NCI-H2171 (cell line): Measurements from ENCODE around the gene CDH23.

Experiments
- DNase-seq: peaks from one replicate; lab custom pipeline; 2025; lab: John Stamatoyannopoulos, UW

The CDH23 gene

DNA sequence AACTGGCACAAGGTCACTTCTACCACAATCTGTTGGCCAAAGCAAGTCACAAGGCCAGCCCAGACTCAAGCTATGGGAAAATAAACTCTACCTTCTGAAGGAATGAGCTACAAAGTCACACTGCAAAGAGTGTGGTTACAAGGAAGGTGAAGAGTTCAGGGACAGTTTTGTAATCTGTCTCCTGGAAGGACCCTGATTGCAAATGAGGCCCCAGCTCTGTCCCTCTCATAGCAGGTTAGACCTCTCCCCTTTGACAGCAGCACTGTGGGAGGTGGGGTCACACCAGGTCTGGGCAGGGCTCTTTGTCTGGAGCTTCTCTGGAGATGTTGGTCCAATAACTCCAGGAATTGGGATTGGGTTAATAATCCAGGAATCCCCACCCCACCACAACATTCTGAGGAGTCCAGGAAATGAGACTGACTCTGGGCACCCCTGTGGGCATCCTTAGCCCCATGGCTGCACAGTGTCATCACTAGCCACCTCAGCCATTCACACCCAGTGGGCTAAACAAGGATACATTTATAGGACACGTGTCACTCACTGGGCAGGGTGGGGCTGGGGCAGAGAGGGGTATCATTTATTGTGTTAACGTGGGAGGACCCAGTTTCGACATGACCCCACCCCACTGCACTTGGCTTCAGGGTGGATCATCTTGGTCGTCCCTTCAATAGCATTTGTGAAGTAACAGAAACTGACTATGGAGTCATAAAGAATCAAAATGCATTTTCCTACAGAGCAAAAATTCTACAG, 346.5 kb downstream of the CDH23 start:
- DNase-seq: no peak

DNA sequence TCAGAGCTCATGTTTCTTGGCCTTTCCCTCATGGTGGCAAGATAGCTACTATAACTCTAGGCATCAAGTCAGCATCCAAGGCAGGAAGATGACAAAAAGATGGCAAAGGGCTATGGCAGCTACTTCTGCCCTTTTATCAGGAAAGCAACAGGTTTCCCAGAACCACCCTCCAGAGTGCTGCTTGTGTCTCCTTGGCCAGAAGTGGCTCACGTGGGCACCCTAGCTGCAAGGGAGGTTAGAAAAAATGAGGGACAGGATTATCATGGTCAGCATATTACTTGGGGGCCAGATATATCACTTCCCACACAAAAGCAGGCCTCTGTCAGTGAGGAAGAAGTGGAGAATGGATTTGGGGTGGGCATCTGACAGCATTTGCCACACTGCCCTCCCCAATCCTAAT, 347.1 kb downstream of the CDH23 start:
- DNase-seq: no peak

DNA sequence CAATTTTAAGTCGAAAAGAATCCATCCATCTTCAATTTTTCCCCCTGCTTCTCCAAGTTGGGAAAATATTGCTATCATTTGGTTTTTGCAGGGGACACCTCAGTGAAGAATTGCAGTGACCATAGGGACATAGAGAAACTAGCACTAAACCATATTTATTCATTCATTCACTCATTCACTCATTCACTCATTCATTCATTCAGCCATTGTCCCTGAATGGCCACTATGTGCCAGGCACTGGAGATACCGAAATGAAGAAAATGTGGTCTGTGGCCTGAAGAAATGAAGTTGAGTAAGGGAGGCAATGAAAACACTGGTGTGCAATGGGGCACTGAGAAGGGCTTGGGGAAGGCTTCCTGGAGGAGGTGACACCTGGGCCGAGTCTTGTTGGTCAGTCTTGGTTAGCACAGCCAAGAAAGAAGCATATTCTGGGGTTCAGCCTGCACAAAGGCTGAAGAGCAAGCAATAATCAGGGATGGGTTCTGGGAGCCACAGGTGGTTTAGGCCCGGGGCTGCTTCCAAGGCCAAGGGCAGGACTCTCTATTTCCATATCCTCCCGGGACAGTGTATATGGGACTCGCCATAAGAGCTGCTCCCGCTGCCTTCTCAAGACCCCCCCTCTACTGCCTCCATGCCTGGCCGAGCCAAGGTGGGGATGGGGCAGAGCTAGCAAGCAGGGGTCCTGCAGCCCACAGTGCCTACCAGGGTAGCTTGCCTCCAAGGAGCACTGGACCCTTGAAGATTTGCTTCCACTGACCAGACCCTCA, 348.4 kb downstream of the CDH23 start:
- no peak for DNase-seq

DNA sequence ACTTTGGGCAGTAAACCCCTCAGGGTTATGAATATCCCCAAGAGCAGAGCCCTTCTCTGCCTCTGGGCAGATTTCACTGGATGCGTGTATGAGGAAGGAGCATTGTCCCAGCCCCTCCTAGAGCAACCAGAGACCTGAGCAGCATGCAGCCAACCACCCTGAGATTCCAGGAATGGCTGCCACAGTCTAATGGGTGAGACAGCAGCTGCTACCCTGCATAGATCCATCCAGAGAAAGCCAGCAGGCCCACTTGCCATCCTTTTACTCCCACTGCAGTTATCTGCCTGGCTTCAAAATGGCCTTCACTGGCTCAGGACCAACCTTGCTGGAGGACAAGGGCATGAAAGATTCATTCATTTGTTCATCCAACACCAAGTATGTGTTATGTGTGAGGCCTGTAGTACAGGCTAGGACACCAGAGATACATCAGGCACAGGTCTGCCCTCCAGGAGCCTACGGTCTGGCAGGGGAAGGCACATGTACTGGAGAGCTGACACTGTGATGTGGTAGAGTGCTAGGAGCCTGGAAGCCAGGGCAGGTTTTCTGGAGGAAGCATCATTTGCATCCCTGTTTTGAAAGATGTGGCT, 349.0 kb downstream of the CDH23 start:
- no peak for DNase-seq

DNA sequence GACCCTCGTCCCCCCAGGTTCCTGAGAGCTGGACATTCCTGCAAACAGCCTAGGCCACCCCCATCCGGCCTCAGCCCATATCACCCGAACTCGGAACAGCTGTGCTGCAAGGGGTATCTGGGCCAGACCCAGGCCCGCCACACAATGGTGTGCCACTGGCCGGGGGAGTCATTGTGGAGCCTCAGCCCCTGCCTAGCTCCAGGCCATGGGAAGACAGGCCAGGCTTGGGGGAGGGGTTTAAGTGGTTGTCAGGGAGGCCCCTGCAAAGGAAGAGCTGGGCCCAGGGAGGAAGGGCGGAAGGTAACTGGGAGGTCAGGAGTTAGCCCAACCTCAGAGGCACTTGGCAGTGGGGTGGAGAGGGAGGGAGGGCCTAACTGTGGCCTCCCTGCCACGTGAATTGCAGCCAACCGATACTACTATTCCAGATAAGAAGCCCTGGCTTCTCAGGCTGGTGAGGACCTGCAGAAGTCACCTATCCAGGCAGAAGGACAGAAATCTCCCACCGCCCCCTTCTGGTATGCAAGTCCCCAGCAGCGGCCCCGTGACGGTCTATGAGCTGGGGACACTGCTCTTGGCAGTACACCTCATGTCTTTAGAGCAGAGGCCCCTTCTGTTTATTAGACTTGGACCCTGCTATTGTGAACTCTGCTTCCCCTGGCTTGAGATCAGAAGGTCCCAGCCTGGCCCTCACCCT, 349.8 kb downstream of the CDH23 start:
- DNase-seq: no peak

DNA sequence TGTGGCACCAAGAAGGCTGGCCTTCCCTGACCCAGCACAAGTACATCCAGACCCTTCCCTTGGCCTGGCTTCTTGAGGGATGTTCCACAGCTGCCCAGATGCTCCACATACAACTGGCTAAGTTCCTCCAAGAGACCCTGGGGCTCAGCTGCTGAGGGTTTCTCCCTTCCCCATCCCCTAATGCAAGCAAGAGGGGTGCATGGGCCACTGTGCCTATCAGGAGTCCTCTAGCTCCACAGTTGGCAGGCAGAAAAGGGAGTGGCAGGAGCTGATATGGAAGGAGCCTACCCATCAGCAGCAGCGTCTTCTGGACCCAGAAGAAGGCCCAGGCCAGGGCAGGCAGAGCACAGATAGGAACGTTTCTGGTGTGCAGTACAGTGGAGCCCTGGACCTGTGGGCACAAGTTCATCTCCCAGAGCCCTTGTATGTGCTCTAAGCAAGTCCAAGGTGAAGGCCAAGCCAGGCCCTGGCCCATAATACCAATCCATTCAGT, 350.4 kb downstream of the CDH23 start:
- no peak for DNase-seq

DNA sequence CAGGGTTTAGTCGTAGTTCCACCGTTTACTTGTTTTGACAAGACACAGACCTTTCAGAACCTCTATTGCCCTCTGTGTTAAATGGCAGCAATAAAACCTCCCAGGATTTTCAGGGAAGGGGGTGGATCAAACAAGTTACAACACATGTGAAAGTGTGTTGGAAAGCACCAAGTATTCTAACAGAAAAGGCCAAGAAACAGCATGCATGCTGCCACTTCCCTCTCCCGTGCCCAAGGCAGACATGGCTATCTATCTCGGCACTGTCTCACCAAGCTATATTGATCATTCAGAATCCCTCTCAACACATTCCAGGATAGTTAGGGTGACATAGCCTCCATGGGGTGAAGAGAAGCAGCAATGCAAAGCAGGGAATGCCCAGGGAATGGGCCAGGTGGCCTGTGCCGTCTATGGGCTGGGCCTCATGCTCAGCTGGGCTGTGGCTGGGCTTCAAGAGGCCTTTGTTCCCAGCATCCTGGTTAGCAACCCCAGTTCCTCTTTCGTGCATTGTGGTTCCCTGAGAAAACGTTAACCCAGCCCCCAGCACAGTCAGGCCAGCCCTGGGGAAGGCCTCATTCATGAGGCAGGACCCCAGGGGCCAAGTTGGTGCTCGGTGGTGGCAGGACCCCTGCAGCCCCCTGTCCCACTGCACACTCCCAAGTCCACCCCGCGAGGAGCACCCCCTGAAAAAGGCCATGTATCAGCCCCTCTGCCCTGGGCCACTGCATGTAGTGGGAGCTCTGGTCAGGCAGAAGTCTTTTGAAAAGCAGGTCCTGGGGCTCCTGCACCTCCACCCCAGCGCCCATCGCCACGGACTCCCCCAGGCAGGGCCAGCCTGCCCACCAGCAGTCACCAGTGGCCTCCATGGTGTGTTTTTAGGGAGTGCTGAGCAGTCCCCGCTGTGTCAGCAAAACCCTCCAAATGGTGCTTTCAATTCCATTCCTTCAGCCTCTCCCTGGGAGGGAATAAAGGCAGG, 351.1 kb downstream of the CDH23 start:
- no peak for DNase-seq

DNA sequence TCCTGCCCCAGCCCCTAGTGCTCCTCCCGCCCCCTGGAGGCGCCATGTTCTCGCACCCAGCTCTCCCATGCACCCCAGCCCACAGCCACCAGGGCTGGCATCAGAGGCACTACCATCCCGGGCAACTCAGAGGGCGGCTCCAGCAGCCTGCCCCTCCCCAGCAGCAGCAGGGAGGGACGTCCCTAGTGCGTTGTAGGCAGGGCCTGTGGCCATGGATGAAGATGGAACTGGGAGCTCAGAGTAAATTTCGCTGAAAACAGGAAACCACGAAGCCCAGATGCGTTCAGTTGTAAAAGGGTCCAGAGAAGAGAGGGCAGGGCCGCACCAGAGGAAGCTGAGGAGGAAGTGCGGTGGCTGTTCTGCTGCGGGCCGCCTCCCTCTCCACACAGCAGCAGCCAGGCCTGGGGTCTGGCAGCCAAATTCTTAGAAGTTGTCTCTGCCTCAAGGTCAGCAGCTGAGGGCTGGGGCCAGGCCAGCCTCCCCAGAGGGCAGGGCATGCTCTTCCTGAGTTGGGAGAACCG, 352.0 kb downstream of the CDH23 start:
- no peak for DNase-seq

DNA sequence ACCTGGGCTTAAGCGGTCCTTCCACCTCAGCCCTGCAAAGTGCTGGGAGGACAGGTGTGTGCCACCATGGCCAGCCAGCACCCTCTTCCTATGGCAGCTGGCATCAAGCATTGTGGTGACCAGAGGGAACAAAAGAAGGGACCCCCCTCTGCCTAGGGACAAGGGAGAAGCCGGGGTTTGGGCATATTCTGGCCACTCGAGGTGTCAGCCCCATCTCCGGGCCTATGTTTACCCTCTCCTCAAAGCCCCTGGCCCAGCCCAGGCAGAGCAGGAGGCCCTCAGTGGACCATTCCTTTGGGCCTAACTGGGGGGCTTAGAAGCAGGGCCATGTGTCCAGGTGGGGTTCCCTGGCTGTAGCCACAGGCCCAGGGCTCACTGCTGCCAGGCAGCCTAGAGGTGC, 352.7 kb downstream of the CDH23 start:
- DNase-seq: no peak

DNA sequence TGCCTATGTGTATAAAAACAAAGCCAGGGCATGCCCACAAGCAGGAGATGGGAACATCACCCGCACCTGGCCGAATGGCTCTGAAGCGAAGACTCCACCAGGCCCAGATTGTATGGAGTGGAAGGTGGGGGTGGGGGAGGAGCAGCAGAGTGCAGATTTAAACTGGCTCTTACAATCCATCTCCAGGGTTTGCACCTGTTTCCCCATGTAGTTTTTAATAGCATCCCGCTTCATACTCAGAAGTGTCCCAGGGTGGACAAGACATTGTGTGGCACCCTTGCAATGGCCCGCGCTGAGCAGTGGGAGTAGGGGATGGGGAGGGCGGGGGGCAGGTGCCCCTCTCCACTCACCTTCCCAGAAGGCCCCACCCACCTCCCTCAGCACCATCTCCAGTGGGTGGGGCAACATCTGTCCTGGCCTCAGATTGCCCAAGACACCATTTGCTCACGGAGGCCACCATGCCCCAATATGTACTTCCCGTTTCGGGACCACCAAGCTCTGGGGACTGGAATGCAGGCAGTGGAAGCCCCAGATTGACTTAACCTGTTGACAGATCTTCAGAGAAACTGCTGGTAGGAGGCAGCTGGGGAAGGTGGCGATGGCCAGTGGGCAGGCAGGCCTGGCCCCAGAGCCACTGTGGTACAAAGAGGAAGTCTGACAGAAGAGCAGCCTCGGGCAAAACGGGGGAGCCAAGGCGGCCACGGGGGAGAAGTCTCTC, 353.6 kb downstream of the CDH23 start:
- DNase-seq: no peak

DNA sequence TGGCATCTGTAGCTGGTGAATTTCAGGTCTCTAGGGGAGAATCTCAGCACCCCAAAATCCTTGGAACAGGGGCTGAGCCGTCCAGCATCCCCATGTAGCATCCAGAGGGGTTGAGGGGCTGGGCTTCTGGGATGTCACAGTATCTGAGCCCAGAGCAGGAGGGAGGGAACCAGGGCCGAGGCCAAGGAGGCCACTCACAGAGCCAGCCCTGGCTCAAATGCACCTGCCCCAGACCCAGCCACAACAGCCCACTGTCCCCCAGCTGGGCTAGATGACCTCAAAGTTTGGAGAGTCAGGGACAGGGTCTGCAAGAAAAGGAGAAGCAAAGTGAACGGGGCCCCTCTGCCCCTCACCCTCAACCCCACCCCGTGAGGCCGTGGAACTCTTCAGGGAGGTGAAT, 354.3 kb downstream of the CDH23 start:
- DNase-seq: no peak

DNA sequence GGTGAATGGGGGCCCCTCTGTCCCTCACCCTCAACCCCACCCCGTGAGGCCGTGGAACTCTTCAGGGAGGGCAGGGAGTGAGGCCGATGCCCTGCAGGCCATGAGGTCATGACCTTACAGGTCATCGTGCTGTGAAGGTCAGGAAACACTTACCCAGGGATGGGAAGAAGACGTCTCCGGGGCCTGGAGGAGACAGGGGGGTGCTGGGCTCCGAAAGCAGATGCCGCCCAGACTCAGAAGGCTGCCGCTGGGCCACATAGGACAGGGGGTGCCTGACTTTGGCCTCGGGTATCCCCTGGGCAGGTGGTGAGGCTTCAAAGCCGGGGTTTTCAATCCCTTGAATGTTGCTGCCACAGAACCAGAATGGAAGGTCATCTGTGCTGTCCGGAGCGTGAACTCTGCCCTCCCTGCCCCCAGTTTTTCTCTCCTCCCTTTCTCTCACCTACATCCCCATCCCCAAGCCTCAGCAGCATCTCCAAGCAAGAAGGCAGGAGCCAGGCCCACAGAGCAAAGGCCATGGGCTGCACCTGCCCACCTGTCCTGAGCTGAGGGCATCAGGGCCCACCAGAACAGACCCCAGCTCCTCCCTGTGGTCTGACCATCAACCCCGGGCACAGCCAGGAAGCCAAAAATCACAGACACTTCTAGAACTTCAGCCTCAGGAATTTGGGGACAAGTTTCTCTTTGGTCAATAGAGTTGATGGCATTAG, 354.9 kb downstream of the CDH23 start:
- no peak for DNase-seq

DNA sequence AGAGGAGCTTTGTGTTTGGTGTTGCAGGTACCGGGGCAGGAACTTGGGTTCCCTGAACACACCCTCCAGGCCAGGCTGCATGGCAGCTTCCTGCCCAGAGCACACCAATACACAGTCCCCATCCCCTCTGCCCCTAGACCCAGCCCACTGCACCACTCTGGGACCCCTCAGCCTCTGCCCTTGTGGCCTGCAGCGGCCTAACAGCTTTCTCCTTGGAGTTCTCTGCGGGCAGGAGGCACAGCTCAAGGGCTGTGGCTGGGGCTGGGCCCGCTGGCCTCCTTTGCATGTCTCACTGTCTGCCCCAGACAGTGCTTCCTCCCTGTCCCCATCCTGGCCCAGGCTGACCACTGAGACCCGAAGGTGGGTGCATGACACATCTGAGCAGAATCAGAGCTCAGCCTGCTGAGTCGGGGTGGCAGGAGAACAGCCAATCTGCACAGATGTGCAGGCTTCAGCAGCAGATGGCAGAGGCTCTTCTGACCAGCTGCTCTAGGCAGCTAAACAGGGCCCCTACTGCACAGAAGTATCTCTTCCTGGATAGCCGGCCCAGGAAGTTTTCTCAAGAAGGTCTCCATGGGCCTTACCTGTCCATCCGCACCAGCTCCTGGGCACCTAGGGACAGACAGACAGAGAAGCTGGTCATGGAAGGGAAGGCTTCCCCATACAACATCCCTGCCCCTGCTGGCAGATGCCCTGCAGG, 355.8 kb downstream of the CDH23 start:
- DNase-seq: peak; percentile 36

DNA sequence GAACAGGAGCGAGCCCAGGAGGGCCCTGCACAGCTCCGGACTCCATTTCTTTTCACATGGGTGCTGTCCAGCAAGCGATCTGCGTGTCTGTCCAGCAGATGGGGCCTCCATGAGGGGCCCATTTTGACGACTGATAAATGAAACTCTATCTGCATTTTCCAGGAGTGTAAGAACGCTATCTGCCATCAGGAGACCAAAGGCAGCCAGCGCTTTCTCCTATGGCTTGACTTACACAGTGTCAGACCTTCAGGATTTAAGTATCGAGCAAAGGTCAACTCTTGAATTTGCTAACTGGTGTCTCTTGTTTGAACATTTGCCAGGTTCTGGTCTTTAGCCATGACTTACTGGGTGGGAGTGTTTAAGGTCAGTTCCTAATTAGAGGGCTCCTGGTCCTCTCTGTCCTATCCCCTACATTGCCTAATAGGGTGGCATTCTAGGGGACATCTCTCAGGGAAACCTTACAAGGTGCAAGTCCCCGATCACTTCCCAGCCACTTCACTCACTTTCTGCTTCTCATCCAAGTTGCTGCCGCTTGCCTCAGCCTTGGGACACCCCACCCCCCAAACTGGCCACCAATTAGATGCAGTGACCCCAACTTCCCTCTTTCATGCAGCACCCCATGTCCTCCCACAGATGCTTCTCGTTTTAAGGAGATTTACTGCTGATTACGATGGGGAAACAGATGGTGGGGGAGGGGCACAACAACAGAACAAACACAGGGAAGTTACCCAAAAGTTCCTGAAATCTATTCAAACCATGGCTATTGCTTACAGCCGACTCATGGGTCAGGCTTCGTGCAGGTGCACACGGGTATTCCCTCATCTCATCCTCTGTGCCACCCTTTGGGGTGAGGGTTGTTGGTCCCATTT, 356.6 kb downstream of the CDH23 start:
- no peak for DNase-seq

DNA sequence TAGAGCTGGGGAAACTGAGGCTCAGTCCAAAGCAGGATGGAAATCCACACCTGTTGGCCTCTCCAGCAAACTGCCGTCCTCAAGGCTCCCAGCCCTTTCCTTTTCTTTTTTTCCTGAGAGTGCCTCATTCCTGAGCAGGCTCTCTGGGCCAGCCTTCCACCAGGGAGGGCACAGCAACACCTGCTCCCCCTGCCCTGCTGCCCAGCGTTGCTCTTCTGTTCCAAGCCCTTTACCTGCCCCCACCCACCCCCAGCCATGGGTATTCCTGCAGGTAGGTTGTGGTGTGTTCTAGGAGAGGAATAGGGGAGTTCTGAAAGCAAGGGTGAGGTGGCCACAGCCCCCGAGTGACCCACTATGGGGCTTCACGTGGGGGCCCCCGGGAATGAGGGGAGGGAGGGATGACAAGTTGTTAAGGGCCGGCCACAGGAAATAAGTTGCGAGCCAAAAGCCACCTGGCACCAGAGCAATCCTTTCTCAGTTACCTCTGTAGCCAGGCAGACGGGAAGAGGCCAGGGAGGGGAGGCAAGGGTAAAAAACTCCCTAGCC, 357.3 kb downstream of the CDH23 start:
- no peak for DNase-seq

DNA sequence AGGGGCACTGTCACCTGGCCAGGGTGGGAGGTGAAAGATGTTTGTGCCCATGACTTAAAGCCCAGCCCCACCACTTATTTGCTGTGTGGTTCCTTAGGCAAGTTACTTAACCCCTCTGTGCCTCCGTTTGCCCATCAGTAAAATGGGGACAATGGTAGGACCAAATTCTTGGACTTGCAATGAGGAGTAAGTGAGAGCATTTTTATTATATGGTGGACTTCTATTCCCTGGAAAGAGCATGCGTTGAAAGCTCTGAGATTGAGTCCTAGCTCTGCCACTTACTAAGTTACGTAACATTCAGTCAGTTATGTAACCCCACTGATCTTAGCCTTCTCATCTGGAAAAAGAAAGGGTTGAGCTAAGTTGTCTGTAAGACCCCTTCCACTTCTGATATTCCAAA, 357.8 kb downstream of the CDH23 start:
- DNase-seq: no peak

DNA sequence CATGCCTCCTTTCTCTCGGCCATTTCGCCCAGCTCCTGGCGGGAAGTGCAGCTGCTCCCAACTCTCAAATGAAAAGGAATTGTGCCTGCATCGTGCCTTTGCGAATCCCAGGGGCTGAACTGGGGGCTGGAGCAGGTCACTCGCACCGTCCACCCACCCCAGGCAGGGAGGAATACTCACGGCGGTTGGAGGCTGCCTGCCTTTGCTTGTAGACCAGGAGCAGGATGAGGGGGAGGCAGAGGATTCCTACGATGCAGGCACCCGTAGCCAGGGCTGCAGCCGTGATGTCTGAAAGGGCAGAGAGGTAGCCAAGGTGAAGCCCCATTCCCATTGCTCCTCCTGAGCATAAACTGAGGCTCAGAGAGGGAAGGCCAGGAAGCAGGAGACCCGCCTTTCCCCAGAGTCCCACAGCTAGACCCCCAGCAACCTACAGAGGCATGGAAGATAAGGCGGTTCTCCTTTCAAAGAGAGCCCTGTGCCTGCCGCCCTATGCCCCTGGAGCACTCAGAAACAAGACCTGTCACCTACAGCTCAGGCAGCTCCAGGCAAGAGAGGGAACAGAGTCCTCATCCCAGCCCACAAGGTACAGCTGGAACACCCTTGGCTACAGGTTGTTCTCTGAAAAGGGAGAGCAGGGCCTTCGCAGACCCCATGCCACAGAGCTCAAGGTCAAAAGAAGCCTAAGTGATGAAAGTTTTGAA, 358.6 kb downstream of the CDH23 start:
- DNase-seq: no peak
